ENCODE data around the gene DLGAP1. TPM values are rescaled to one million over a fixed set of nuclear protein-coding genes. Genes with fewer than 3 reads are reported as not detected.

The DLGAP1 gene
- total and polyA plus RNA-seq, 2 donors (not counting 1 experiment from before 2014, with no cell fraction given), result 0.07 to 0.61 TPM

- intact Hi-C loops (cut with micrococcal nuclease), result no loop called here
- DNase-seq, result no peak
- Histone ChIP-seq H4K20me1 (ENCODE audit: control insufficient read depth, insufficient read depth, low read length, poor library complexity, severe bottlenecking) (no peaks in the 10 kb centered on the region), H3K79me2 (ENCODE audit: control insufficient read depth, insufficient read depth, low read length) (no peaks in the 10 kb centered on the region), H3K4me2 (replicated peaks; ENCODE audit: low read depth, low read length, poor library complexity, severe bottlenecking) (no peak overlapping the region), H2AFZ (ENCODE audit: insufficient read depth, low read depth, low read length, poor library complexity, severe bottlenecking) (no peak overlapping the region), H3K36me3 (replicated peaks in 1 of 2; ENCODE audit: control extremely low read depth in 1 of 2, control insufficient read depth in 1 of 2, extremely low read depth in 1 of 2, insufficient read depth in 2 of 2, low read length in 1 of 2) (no peaks in the 10 kb centered on the region), H3K27ac (ENCODE audit: low read length in 2 of 2) (no peak overlapping the region), H3K4me3 (ENCODE audit: control extremely low read depth in 1 of 5, extremely low read depth in 1 of 5, insufficient read depth in 1 of 5, low read depth in 2 of 5, low read length in 4 of 5) (no peak overlapping the region), H3K9me3 (ENCODE audit: control extremely low read depth in 1 of 3, control insufficient read depth in 2 of 3, insufficient read depth in 1 of 3, low read length in 2 of 3) (no peaks in the 10 kb centered on the region), H3K27me3 (replicated peaks in 1 of 4; ENCODE audit: control extremely low read depth in 1 of 4, control insufficient read depth in 3 of 4, insufficient read depth in 4 of 4, low read length in 3 of 4) (no peaks in the 10 kb centered on the region), H3K4me1 (ENCODE audit: control insufficient read depth in 2 of 2, insufficient read depth in 2 of 2, low read length in 2 of 2) (peaks cover 5 to 18% of the 10 kb centered on the region in 2 donors), H3K9ac (ENCODE audit: low read length) (no peak overlapping the region)
- no peak for TF ChIP-seq EZH2 (IDR thresholded peaks at IDR 0.05; ENCODE audit: borderline replicate concordance, insufficient read depth, low read depth, low read length, poor library complexity, severe bottlenecking)
- no peak for TF ChIP-seq CTCF (IDR thresholded peaks at IDR 0.05)
- 94% methylated on average over 34 of the region's 35 CpGs for WGBS (ENCODE audit: insufficient coverage)
- Mint-ChIP-seq H3K9me3 (ENCODE audit: insufficient read depth) (no peaks in the 10 kb centered on the region), H3K4me1 (peaks cover 20% of the 10 kb centered on the region), H3K27me3 (peaks cover 13% of the 10 kb centered on the region), H3K27ac (no peak overlapping the region), H3K4me3 (no peak overlapping the region)
- POLR2A ChIA-PET, result no interaction called here
- CTCF ChIA-PET, result no interaction called here
- no peak for ATAC-seq (ENCODE audit: low read depth)
Measured at GRCh38 chr18:3728704-3729437, 726.2 kb downstream of the DLGAP1 start.

GRCh38 chr18:3727274-3727673 is 727.8 kb downstream of the DLGAP1 start:
- Histone ChIP-seq H3K27ac (ENCODE audit: low read length in 2 of 2) (no peak overlapping the region), H3K79me2 (ENCODE audit: control insufficient read depth, insufficient read depth, low read length) (no peaks in the 10 kb centered on the region), H3K36me3 (replicated peaks in 1 of 2; ENCODE audit: control extremely low read depth in 1 of 2, control insufficient read depth in 1 of 2, extremely low read depth in 1 of 2, insufficient read depth in 2 of 2, low read length in 1 of 2) (no peaks in the 10 kb centered on the region), H3K9ac (ENCODE audit: low read length) (no peak overlapping the region), H3K27me3 (replicated peaks in 1 of 4; ENCODE audit: control extremely low read depth in 1 of 4, control insufficient read depth in 3 of 4, insufficient read depth in 4 of 4, low read length in 3 of 4) (no peaks in the 10 kb centered on the region), H3K4me3 (ENCODE audit: control extremely low read depth in 1 of 5, extremely low read depth in 1 of 5, insufficient read depth in 1 of 5, low read depth in 2 of 5, low read length in 4 of 5) (no peak overlapping the region), H3K4me1 (ENCODE audit: control insufficient read depth in 2 of 2, insufficient read depth in 2 of 2, low read length in 2 of 2) (peaks cover 5 to 18% of the 10 kb centered on the region in 2 donors), H2AFZ (ENCODE audit: insufficient read depth, low read depth, low read length, poor library complexity, severe bottlenecking) (no peak overlapping the region), H3K4me2 (replicated peaks; ENCODE audit: low read depth, low read length, poor library complexity, severe bottlenecking) (no peak overlapping the region), H4K20me1 (ENCODE audit: control insufficient read depth, insufficient read depth, low read length, poor library complexity, severe bottlenecking) (no peaks in the 10 kb centered on the region), H3K9me3 (ENCODE audit: control extremely low read depth in 1 of 3, control insufficient read depth in 2 of 3, insufficient read depth in 1 of 3, low read length in 2 of 3) (no peaks in the 10 kb centered on the region)
- 78% methylated on average over 6 of the region's 7 CpGs for WGBS (ENCODE audit: insufficient coverage)
- peaks cover 13% of the 10 kb centered on the region for H3K27me3 Mint-ChIP-seq
- peaks cover 20% of the 10 kb centered on the region for H3K4me1 Mint-ChIP-seq
- ATAC-seq (ENCODE audit: low read depth) (no peak), DNase-seq (no peak)
- H3K4me3 Mint-ChIP-seq, result no peak overlapping the region
- ChIA-PET CTCF (no interaction called here), POLR2A (no interaction called here)
- TF ChIP-seq CTCF (IDR thresholded peaks at IDR 0.05) (no peak), EZH2 (IDR thresholded peaks at IDR 0.05; ENCODE audit: borderline replicate concordance, insufficient read depth, low read depth, low read length, poor library complexity, severe bottlenecking) (no peak)
- intact Hi-C loops (cut with micrococcal nuclease), result no loop called here
- H3K27ac Mint-ChIP-seq, result no peak overlapping the region
- no peaks in the 10 kb centered on the region for H3K9me3 Mint-ChIP-seq (ENCODE audit: insufficient read depth)
